ENCODE data around the gene DEFB132. TPM values are rescaled to one million over a fixed set of nuclear protein-coding genes. Genes with fewer than 3 reads are reported as not detected.
A peak's percentile ranks its signal among the peaks of the same experiment; 100 is the strongest.

Gene DEFB132
- polyA plus RNA-seq, 1 of the 3 experiments (the other 2 are of a cell fraction): not detected

DNA sequence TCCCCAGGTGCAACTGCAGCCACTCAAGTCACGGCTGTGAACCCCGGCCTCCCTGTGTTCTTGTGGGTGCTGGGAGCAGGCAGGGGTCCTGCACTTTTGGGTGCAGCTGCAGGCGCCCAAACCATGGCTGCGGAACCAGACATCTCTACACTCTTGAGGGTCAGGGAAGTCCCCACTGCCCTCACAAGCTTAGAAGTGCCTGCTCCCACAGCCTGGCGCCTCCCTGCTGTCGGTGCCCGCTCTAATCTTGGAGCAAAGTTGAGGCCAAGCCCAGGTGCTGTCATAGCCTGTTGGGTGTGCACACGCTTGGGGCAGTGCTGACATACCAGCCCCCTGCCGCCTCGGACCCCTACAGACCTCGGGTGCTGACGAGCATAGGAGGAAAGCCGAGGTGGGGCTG is 6.2 kb downstream of the DEFB132 start (continued):
- TF ChIP-seq NFIC (IDR thresholded peaks at IDR 0.05; ENCODE audit: borderline replicate concordance): no peak
- no peak for TF ChIP-seq IRF3 (IDR thresholded peaks at IDR 0.05; ENCODE audit: low read depth, low read length)

GRCh38 chr20:266596-267562 is 9.4 kb downstream of the DEFB132 start:
- Histone ChIP-seq H4K20me1 (ENCODE audit: insufficient read depth) (no peaks in the 10 kb centered on the region), H3K36me3 (replicated peaks in 1 of 2; ENCODE audit: control insufficient read depth in 1 of 2, insufficient read depth in 2 of 2, low read length in 1 of 2) (peaks cover 0 to 2% of the 10 kb centered on the region in 2 experiments), H2AFZ (ENCODE audit: low read depth) (peak overlapping the region; percentile 94), H3K9ac (no peak overlapping the region), H3K9me3 (no peaks in the 10 kb centered on the region), H3K4me1 (ENCODE audit: control insufficient read depth in 1 of 2, insufficient read depth in 2 of 2, low read depth in 1 of 2, low read length in 1 of 2) (peaks cover 0 to 3% of the 10 kb centered on the region in 2 experiments; a peak in 1 of 4 replicates), H3K27me3 (ENCODE audit: insufficient read depth) (no peaks in the 10 kb centered on the region), H3K79me2 (ENCODE audit: insufficient read depth) (no peaks in the 10 kb centered on the region), H3F3A (replicated peaks; ENCODE audit: insufficient read depth) (peaks cover 3% of the 10 kb centered on the region), H3K9me2 (no peaks in the 10 kb centered on the region), H3K4me2 (peak overlapping the region; percentile 75), H3K4me3 (ENCODE audit: low read depth in 2 of 2, low read length in 1 of 2) (peak overlapping the region; percentile 47 to 57), H3K27ac (ENCODE audit: low read depth in 2 of 2, low read length in 1 of 2) (no peak overlapping the region)
- WGBS (ENCODE audit: low lambda C conversion rate): 26% methylated on average over 26 of the region's 43 CpGs
- DNase-seq: peak; percentile 91
- ChIA-PET CTCF (interaction anchor here (0.5 to 4.0 kb wide), 26 partner anchors 9 to 564 kb away, joined by 3 to 30 read pairs (median 4); partner anchors contain the start of genes DEFB129 and DEFB132), POLR2A (no interaction called here)
- TF ChIP-seq EP300 (IDR thresholded peaks at IDR 0.05; ENCODE audit: borderline replicate concordance in 1 of 2, low read depth in 1 of 2, low read length in 1 of 2) (no peak), GATA2 (CRISPR knock-in tag; IDR thresholded peaks at IDR 0.05) (no peak), TAF1 (IDR thresholded peaks at IDR 0.05; ENCODE audit: borderline replicate concordance, low read depth, low read length) (peak; percentile 18; the same call in 1 of the 2 replicates), SIN3A (IDR thresholded peaks at IDR 0.05; ENCODE audit: borderline replicate concordance, low read depth, low read length) (peak; percentile 33; the same call in 1 of the 2 replicates), TCF12 (IDR thresholded peaks at IDR 0.05) (no peak), REST (IDR thresholded peaks at IDR 0.05; ENCODE audit: low read depth, low read length) (no peak), EZH2phosphoT487 (IDR thresholded peaks at IDR 0.05; ENCODE audit: borderline replicate concordance, low read depth) (no peak), RAD21 (IDR thresholded peaks at IDR 0.05; ENCODE audit: low read length) (peak; percentile 86), FOSL2 (IDR thresholded peaks at IDR 0.05; ENCODE audit: borderline replicate concordance, low read depth) (no peak), SMC3 (IDR thresholded peaks at IDR 0.05; ENCODE audit: low read depth, low read length) (peak; percentile 81), GABPA (IDR thresholded peaks at IDR 0.05; ENCODE audit: low read depth) (no peak), RCOR1 (IDR thresholded peaks at IDR 0.05; ENCODE audit: low read length) (no peak), MXI1 (IDR thresholded peaks at IDR 0.05; ENCODE audit: low read depth, low read length) (peak; percentile 55; the same call in 1 of the 2 replicates), RXRA (IDR thresholded peaks at IDR 0.05; ENCODE audit: borderline replicate concordance, low read depth) (no peak), FOXJ3 (CRISPR knock-in tag; IDR thresholded peaks at IDR 0.05) (0 out of 2 replicates have a peak, but pooled peaks have one; percentile 28), CHD2 (IDR thresholded peaks at IDR 0.05; ENCODE audit: low read length, partially characterized antibody) (peak; percentile 29), ELF1 (IDR thresholded peaks at IDR 0.05) (no peak), MAX (IDR thresholded peaks at IDR 0.05; ENCODE audit: low read depth) (peak; percentile 35; the same call in 1 of the 2 replicates)
- TF ChIP-seq, protein P1, sequence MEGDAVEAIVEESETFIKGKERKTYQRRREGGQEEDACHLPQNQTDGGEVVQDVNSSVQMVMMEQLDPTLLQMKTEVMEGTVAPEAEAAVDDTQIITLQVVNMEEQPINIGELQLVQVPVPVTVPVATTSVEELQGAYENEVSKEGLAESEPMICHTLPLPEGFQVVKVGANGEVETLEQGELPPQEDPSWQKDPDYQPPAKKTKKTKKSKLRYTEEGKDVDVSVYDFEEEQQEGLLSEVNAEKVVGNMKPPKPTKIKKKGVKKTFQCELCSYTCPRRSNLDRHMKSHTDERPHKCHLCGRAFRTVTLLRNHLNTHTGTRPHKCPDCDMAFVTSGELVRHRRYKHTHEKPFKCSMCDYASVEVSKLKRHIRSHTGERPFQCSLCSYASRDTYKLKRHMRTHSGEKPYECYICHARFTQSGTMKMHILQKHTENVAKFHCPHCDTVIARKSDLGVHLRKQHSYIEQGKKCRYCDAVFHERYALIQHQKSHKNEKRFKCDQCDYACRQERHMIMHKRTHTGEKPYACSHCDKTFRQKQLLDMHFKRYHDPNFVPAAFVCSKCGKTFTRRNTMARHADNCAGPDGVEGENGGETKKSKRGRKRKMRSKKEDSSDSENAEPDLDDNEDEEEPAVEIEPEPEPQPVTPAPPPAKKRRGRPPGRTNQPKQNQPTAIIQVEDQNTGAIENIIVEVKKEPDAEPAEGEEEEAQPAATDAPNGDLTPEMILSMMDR (IDR thresholded peaks at IDR 0.05): peak; percentile 91
- TF ChIP-seq, protein P2, sequence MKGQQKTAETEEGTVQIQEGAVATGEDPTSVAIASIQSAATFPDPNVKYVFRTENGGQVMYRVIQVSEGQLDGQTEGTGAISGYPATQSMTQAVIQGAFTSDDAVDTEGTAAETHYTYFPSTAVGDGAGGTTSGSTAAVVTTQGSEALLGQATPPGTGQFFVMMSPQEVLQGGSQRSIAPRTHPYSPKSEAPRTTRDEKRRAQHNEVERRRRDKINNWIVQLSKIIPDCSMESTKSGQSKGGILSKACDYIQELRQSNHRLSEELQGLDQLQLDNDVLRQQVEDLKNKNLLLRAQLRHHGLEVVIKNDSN (IDR thresholded peaks at IDR 0.05; ENCODE audit: borderline replicate concordance, low read depth): no peak
